HL-60 (cell line): ENCODE measurements around the gene MDFIC.

Experiments used
- POLR2AphosphoS5 ChIP-seq: IDR thresholded peaks from 2 replicates; pipeline ENCODE4 v1.6.1; 2012; ENCODE audit warnings: low read depth
- TF ChIP-seq, protein P1 (sequence below): IDR thresholded peaks from one replicate; pipeline ENCODE4 v1.5.1; 2011; ENCODE audit warnings: low read length, control low read depth, inconsistent platforms; ENCODE audit not compliant: insufficient read depth

DNA sequence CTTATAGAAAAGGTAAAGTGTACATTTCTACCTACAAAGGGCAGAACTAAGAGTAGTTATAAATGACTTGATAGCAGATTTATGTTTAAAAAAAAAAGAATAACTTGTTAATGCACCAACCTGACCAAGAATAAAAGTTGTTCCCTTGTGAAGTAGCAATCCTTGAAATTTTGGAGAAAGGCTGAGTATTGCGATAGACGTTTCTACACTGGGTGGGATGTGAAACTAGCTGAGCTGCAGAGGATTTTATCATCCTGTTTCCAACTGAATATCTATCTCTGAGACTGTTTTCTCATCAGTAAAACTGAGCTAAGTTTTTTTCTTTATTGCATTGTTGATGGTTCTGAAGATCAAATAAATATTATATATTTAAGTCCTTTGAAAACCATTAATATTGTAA is 14.6 kb downstream of the MDFIC start:
- TF ChIP-seq, protein P1, sequence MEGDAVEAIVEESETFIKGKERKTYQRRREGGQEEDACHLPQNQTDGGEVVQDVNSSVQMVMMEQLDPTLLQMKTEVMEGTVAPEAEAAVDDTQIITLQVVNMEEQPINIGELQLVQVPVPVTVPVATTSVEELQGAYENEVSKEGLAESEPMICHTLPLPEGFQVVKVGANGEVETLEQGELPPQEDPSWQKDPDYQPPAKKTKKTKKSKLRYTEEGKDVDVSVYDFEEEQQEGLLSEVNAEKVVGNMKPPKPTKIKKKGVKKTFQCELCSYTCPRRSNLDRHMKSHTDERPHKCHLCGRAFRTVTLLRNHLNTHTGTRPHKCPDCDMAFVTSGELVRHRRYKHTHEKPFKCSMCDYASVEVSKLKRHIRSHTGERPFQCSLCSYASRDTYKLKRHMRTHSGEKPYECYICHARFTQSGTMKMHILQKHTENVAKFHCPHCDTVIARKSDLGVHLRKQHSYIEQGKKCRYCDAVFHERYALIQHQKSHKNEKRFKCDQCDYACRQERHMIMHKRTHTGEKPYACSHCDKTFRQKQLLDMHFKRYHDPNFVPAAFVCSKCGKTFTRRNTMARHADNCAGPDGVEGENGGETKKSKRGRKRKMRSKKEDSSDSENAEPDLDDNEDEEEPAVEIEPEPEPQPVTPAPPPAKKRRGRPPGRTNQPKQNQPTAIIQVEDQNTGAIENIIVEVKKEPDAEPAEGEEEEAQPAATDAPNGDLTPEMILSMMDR, result no peak
- TF ChIP-seq POLR2AphosphoS5, result no peak
